Stimulated activated CD8-positive, alpha-beta memory T cell treated with anti-CD3 and anti-CD28 coated beads, Interleukin-12 subunit alpha, Interleukin-12 subunit beta, amount 100 ng/mL, for 1 hour (primary cell): ENCODE measurements around the gene CEP63.
"Not testable (repeated sequence)": the region's sequence is repeated elsewhere in the genome, so short reads cannot be mapped to it uniquely, and the experiment has no call there.

Experiments
- DNase-seq: peaks from one replicate; pipeline ENCODE4 v3.0.0-alpha.2; 2020; ENCODE audit warnings: low read depth

Gene CEP63

DNA sequence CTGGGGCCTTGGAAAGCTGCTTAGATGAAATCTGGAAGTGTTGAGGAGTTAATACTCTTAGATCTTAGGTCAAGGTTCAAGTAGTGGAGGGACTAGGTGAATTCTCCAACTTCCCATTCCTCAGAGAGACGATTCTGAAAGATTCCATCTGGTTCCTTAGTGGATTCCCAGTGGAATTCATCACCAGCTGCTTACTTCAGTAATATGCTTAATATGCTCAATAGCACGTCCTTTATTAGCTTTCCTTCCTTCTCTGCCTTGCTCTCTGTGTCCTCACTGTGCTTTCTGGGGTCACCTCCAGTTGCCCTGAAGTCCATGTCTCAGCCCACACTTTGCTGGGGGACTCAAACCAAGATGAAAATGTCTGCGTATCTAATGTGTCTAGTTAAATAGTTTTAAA, 31.0 kb downstream of the CEP63 start:
- no peak for DNase-seq

DNA sequence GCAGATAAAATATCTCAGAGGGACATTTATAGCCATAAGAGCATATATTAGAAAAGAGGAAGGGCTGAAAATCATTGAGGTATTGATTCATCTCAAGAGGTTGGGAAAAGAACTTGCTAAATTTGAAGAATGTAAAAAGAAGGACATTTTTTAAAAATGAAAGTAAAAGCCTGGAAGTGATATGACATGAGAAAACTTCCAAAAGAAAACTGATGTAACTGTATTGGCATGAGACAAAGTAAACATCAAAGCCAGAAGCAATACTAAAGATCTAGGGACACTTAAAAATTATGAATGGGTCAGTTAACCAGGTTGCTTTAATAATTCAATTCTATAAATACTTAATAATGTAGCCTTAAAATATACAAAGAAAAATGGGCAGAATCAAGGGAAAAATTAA, 31.9 kb downstream of the CEP63 start:
- no peak for DNase-seq

DNA sequence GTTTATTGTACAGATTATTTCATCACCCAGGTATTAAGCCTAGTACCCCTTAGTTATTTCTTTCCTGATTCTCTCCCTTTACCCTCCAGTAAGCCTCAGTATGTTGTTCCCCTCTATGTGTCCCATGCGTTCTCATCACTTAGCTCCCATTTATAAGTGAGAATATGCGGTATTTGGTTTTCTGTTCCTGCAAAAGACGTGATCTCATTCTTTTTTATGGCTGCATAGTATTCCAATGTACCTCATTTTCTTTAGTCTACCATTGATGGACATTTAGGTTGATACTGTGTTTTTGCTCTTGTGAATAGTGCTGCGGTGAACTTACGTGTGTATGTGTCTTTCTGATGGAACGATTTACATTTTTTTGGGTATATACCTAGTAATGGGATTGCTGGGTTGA, 36.7 kb downstream of the CEP63 start:
- DNase-seq = no peak

DNA sequence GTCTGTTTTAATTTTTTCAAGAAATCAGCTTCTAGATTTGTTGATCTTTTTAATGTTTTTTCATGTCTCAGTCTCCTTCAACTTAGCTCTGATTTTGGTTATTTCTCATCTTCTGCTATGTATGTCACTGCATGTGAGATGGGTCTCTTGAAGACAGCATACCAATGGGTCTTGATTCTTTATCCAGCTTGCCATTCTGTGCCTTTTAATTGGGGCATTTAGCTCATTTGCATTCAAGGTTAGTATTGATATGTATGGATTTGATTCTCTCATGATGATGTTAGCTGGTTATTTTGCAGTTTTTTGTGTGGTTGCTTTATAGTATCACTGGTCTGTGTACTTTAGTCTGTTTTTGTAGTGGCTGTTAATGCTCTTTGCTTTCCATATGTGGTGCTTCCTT, 39.4 kb downstream of the CEP63 start:
- DNase-seq = no peak

DNA sequence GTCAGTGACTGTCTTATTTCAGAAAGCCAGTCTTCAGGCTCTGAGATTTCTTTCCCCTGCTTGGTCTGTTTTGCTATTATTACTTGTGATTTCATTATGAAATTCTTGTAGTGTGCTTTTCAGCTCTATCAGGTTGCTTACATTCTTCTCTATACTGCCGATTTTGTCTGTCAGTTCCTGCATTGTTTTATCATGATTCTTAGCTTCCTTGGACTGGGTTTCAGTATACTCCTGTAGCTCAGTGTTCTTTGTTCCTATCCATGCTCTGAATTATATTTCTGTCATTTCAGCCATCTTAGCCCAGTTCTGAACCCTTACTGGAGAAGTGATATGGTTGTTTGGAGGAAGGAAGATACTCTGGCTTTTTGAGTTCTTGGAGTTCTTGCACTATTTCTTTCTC, 40.5 kb downstream of the CEP63 start:
- DNase-seq = no peak

DNA sequence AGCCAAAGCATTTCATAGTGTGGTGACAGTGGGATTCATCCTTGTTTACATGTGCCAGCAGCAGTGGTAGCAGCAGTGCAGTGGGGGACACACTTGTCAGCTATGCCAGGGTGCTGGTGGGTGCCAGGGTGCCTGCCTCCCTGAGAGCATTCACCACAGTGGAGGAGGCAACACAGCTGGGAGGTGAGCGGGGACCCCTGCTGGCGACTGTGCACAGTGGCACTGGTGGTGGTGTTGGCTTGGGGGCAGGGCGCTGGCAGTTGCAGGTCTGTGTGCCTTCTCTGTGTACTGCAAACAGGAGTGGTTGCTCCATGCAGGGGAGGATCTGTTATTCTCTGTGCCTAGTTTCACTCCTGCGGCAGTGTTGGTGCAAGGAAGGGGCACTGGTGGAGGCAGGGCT, 41.2 kb downstream of the CEP63 start:
- DNase-seq = no peak

DNA sequence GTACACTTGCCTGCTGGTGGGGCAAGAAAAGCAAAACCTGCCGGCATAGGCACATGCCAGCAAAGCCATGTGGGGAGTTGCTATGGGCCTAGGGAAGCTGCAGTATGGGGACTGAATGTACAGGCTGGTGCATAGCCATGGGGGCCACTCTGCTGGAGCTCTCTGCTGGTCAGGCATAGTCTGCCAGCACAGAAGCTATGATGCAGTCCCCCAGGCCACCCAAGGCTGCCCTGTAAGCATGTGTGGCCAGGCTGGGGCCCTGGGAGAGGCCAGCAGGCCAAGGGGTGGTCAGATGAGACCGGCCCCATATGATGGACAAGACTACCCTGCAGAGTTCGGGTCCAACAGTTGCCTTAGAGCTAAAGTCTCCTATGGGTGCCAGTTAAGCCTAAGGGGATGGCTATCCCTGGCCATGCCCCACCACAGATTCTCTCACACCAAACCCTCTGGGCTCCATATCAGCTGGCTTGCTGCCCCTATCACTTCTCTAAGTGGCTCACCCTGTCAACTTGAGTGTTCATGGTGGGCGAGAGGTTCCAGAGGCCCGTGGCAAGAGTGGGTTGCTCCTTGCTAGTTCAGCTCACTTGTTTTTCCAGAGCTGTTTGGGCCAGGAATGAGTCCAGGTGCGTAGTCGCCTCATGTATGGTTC, 41.8 kb downstream of the CEP63 start:
- DNase-seq = no peak

DNA sequence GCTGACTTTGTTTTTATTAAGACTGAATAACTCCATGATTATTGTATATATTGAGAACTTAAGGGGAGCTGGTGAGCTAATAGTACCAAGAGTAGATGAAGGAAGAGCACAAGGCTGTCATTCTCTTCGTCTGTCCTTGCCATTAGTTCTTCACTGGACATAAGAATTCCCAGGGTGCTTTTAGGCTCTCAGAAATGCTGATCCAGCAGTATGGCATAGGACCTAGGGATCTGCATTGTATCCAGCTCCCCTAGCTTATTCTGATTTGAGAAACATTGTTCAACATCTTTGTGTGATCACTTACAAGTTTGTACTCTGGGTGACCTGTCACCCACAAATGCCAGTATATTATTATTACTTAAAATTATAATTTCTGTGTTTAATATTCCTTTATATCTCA, 47.6 kb downstream of the CEP63 start:
- no peak for DNase-seq

DNA sequence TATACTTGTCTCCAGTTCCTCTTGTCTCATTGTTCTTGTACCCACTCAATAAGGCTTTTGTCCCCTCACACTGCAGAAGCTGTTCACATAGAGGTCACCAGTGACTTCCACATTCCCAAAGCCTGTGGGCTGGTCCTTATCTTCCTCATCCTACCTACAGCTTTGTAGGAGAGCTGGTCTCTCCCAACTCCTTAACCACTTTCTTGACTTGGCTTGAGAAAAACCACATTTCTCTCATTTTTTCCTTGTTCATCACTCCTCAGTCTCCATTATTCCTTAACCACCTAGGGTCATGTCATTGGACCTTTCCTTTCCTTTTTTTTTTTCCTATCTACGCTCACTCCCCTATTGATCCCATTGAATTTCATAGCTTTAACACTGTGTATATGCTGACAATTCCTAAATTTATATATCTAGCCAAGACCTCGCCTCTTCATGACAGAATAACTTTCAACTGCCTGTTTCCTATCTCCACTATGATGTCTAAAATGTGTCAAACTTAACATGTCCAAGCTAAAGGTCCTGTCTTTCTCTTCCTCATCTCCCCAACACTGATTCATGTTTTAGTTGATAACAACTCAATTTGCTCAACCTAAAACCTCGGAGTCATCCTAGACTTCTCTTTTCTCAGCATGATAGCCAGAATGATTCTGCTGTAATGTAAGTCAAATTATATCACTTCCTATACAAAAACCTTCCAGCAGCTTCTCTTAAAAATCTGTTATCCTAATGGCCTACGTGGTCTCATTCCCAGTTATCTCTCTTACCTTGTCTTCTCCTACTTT, 49.5 kb downstream of the CEP63 start:
- no peak for DNase-seq

DNA sequence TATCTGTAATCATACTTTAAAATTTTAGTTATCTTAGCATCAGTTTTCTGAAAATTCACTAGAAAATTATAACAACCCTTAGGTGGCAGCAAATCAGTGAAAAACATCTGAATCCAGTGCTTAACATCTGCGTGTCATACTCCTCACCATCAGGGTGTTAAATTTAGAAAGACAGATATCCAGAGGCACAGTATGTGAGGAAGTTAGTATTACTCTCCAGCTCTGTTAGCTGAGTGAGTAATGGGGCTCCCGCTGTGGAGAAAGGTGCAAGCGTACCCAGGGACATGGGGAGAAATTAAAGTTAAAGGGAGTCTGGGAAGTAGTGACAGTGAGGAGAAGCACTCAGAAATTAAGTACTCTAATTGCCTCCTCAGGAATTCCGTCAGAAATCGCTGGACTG, 50.9 kb downstream of the CEP63 start:
- DNase-seq = no peak

DNA sequence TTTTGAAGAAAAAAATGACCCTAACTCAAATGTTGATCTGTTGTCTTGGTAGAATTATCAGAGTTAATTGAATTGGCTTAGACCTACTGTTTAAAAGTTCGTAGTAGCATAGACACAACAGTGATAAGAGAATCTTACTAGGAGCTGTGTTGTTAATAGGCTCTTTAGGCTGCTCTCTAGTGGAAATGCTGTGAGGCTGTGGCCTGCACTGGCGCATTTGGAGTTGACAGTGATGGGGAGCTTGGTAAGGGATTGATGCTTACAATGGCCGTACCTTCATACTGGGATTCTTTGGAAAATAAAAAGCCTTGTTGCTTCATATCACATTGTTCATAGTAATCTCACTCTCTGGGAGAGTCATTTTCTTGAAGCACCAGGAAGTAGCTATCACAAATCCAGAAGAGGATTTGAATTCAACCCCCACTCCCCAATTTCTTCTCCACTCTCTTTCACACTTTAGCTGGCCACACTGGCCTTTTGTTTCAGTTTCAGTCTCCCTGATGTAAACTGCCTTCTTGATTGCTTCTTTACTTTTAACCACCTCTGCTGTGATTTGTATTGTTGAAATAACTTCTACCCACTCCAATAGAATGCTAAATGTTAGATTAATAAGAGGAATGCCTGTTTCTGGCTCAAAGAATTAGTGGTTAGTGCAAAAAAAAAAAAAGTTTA, 56.6 kb downstream of the CEP63 start:
- DNase-seq = no peak

DNA sequence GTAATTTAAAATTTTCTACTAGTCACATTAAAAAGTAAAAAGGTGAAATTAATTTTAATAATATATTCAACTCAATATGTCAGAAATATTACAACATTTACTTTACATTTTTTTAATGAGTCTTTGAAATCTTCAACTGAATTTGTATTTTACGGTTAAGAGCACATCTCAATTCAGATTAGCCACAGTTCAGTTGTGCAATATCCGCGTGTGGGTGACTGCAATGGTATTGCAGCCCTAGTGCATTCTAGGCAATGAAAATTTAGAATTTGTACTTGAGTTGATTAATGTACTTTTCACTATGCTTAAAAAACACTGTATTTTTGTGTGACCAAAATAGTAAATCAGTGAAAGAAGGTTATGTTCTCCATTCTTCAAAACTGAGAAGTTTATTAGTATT, 57.3 kb downstream of the CEP63 start:
- no peak for DNase-seq

DNA sequence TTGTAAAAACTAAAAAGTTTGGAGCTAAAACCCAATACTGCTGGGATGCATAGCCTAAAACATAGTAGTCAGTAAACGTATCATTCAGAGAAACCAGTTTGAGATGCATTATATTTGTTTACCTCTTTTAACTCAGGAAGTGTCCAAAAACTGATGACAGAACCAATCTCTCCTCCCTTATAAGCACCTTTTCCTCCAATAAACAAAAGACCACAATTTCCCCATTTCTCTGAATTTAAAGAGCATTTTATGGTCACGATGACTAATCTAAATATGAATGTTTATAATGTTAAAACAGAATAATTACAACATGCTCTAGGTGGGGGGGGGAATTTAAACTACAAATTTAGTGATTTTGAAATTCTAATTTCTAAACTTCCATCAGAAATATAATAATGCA, 58.5 kb downstream of the CEP63 start:
- DNase-seq = no peak

DNA sequence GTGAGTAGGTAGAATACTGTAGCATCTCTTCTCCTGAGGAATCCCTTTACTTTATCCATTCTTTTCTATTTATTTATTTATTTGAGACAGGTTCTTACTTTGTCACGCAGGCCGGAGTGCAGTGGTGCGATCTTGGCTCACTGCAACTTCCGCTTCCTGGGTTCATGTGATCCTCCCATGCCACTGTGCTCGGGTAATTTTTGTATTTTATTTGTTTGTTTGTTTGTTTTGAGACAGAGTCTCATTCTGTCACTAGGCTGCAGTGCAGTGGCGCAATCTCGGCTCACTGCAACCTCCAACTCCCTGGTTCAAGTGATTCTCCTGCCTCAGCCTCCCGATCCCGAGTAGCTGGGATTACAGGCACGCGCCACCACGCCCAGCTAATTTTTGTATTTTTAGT, 58.9 kb downstream of the CEP63 start:
- DNase-seq = not testable (repeated sequence)

DNA sequence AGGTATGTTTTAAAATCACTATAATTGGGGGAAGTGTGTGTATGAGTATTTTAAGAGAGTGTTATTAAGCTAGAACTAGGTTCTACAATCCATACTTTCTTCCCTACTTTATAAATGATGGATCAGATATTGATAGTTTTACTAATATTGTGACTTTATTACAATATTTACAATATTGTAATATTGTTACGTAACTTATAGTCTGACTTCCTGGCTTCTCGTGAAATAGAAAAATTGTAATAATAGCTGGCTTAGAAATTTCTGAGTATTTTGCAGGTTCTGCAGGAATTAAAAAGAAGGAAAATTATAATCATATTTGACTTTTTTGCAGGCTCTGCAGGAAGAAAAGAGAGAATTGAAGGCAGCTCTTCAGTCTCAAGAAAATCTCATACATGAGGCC, 60.0 kb downstream of the CEP63 start:
- no peak for DNase-seq

DNA sequence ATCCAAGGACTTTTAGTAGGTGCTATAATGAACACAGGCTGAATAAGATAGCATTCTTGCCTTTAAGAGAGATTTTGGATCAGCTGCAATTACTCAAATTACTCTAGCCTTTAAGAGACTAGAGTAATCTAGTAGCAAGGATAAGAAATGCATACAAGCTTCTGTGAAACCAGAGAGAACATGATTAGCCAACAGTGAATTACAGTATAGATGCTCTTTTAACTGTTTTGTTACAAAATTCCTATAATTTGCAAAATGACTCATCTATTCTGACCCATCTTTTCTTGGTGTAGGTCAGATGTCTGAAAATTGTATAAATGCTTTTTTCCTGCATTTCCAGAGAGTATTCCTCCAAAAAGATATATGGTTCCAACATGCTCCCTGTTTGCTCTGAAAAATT, 66.9 kb downstream of the CEP63 start:
- DNase-seq = no peak

DNA sequence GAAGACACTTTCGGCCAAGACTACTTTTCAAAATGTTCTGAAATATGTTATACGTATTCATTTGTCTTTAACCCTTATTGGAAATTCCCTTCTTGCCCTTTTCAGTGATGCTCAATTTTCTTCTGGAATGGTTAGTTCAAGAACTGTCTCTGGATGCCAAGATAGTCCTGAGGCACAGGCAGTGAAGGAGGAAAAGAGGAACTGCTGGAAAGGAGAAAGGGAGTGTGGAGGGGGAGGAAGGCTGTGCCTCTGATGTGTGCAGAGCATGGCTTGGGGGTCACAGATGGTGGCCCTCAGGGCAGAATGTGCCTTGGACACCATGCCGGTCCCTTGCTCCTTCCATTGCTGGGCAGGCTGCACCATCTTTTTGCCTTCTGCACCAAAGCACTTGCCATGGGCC, 73.7 kb downstream of the CEP63 start:
- DNase-seq = no peak

DNA sequence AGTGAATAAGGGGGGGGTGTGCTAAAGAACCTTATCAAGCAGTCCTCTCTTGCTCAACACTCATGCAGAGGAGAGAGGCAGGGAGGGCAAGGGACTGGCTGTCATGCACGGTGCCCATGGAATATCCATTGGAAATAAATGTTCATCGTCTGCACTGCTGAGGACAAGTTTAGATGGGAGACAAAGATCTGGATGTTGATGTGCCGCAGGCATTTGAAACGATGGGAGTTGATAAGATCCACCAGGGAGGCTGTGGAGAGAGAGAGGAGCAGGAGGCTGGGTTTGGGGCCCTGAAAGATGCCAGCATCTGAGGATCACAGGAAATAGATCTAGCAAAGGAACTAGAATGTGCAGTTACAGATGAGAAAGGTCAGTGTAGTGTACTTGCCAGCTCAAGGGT, 76.2 kb downstream of the CEP63 start:
- no peak for DNase-seq

DNA sequence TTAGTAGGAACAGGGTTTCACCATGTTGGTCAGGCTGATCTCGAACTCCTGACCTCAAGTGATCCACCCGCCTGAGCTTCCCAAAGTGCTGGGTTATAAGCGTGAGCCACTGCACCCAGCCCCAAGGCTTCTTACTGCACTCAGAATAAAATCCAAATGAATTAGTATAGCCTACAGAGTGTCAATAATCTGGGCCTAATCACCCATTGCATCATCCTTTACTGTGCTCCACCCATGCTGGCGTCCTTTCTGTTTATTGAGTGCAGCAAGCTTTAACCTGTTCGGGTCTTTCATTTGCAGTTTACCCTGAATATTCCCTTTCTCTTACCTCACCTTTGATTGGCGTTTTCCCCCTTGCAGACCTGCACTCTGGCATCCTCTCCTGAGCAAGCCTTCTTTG, 77.7 kb downstream of the CEP63 start:
- no peak for DNase-seq

DNA sequence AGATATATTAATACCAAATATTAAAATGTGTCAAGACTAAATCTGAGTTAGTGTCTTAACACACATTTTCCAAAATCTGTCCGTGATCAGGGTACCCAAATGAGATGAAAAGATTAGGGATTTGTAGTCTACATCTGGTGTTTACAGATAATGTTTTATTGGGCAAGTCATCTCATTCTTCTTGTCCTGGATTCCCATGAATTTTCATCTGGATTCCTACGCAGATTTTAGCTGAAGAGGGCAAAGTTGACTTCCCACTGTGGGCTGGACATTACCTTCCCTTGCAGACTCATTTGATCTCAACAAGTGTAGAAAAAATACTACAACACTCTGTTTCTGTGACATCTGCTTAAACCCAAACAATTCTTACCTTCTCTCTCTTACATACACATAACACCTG, 79.1 kb downstream of the CEP63 start:
- no peak for DNase-seq

DNA sequence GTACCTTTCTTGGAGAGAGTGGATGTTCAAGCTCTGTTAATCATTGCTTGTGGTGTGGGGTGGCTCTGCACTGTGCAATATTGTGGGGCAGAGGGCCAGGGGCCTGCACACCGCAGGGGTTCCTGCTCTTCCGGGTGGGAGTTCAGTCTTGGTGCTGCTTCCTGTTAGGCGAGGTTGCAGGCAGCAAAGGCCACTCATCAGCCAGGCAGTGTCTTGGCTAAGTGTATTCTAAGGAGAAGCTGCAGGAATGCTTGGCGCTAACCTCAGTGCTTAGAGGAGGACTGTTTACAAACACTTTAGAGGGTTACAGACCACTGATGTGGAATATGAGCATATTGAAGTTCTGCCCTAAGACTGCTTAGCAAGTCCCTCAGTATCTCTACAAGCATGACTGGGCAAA, 81.7 kb downstream of the CEP63 start:
- no peak for DNase-seq

DNA sequence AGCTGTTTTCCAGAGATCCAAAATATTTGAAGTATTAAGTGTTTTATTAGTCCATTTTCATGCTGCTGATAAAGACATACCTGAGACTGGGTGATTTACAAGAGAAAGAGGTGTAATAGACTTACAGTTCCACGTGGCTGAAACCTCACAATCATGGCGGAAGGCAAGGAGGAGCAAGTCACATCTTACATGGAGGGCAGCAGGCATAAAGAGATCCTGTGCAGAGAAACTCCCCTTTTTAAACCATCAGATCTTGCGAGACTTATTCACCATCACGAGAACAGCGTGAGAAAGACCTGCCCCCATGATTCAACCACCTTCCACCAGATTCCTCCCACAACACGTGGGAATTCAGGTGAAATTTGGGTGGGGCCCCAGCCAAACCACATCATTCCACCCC, 82.9 kb downstream of the CEP63 start:
- DNase-seq = no peak

DNA sequence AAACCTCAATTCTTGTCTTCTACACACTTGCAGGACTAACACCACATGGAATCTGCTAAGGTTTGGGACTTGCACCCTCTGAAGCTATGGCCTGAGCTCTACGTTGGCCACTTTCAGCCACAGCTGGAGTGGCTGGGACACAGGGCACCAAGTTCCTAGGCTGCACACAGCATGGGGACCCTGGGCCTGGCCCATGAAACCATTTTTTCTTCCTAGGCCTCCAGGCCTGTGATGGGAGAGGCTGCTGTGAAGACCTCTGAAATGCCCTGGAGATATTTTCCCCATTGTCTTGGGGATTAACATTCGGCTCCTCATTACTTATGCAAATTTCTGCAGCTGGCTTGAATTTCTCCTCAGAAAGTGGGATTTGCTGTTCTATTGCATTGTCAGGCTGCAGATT, 84.0 kb downstream of the CEP63 start:
- not testable (repeated sequence) for DNase-seq

DNA sequence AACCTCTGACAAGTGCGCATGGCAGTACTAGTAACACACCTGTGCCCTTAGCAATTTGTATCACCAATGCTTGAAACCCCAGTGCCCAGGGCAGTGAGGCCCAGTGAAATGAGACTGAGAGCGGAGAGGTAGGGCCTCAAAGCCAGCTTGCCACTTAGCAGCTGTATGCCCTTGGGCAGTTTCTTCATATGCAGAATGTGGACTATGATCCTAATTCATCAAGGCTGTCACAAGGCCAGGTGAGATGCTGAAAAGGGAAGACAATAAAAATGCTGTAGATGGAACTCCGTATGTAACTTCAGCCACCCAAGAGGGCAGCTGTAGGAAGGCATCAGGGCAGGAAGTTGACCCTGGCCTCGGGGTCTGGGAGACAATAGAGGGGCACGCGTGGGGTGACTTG, 90.6 kb downstream of the CEP63 start:
- no peak for DNase-seq
